Panc1 (cell line): Measurements from ENCODE around the gene SLC9A2. TPM values are rescaled to one million over a fixed set of nuclear protein-coding genes. Genes with fewer than 3 reads are reported as not detected.

Experiments used
- ATAC-seq: fragments of 200-7000 bp; cut with Tn5 transposase; 2 replicates; pipeline ENCODE4 v1.9.1; 2020; ENCODE audit warnings: mild to moderate bottlenecking, moderate library complexity
- BruUV-seq: library from RNA; stranded (reverse); fragments of 400-500 nt; replicated peaks from 2 replicates; lab custom pipeline; 2021; lab: Mats Ljungman, UMichigan
- CTCF ChIA-PET: fragments of 300-600 bp; sonication (Branson Sonifier 250); formaldehyde crosslinking; loops from one replicate; lab custom pipeline; 2022; ENCODE audit warnings: antibody characterized with exemption; lab: Charles Lee
- POLR2A ChIA-PET: fragments of 300-600 bp; sonication (Branson Sonifier 250); formaldehyde crosslinking; loops from one replicate; lab custom pipeline; 2022; ENCODE audit warnings: antibody characterized with exemption; lab: Charles Lee
- DNase-seq: peaks from one replicate; pipeline ENCODE4 v3.0.0-alpha.2; 2010; ENCODE audit warnings: low read depth, low spot score
- H3K27ac ChIP-seq: 2 replicates; pipeline ENCODE4 v1.5.1; 2011; ENCODE audit warnings: mild to moderate bottlenecking, low read length, inconsistent platforms
- H3K27me3 ChIP-seq: fragments of 200-500 bp; sonication (Bioruptor generic); 2 replicates; pipeline ENCODE4 v1.6.0; 2014; ENCODE audit warnings: low read length, inconsistent platforms; ENCODE audit not compliant: control insufficient read depth, insufficient read depth
- H3K36me3 ChIP-seq: fragments of 200-500 bp; sonication (Bioruptor generic); 2 replicates; pipeline ENCODE4 v1.5.1; 2014; ENCODE audit warnings: inconsistent platforms, mild to moderate bottlenecking, low read length, moderate library complexity; ENCODE audit not compliant: control insufficient read depth, insufficient read depth
- H3K4me1 ChIP-seq: 2 replicates; pipeline ENCODE4 v1.5.1; 2011; ENCODE audit warnings: inconsistent platforms, mild to moderate bottlenecking, low read length, moderate library complexity; ENCODE audit not compliant: control insufficient read depth, insufficient read depth
- H3K4me3 ChIP-seq, 2 experiments: 2 replicates each; pipeline ENCODE4 v1.5.1; 2011 to 2012; ENCODE audit warnings: low read depth in 2 of 2, low read length in 2 of 2, mild to moderate bottlenecking in 2 of 2, inconsistent platforms in 1 of 2, moderate library complexity in 1 of 2
- H3K9me3 ChIP-seq: fragments of 200-500 bp; sonication (Bioruptor generic); 2 replicates; pipeline ENCODE4 v1.5.1; 2014; ENCODE audit warnings: low read depth, mild to moderate bottlenecking, inconsistent platforms, low read length, moderate library complexity; ENCODE audit not compliant: control insufficient read depth, insufficient read depth
- POLR2AphosphoS5 ChIP-seq: IDR thresholded peaks from 2 replicates; pipeline ENCODE4 v1.6.1; 2012; ENCODE audit warnings: mild to moderate bottlenecking, low read depth, low read length, moderate library complexity
- REST ChIP-seq, 2 experiments: IDR thresholded peaks; 2 replicates each; pipeline ENCODE4 v1.6.1; 2011 to 2012; ENCODE audit warnings: low read depth in 2 of 2, control low read depth in 1 of 2, low read length in 1 of 2, mild to moderate bottlenecking in 1 of 2, moderate library complexity in 1 of 2; ENCODE audit not compliant: insufficient read depth in 1 of 2
- SIN3A ChIP-seq: IDR thresholded peaks from 2 replicates; pipeline ENCODE4 v1.6.1; 2012; ENCODE audit warnings: low read depth, mild to moderate bottlenecking, low read length, moderate library complexity, borderline replicate concordance; ENCODE audit not compliant: insufficient read depth
- TCF7L2 ChIP-seq: IDR thresholded peaks from 2 replicates; pipeline ENCODE4 v1.6.1; 2011; ENCODE audit warnings: mild to moderate bottlenecking, low read depth, low read length, inconsistent platforms
- in situ Hi-C: cut with HindIII; loops from 2 replicates; pipeline ENCODE4 v1.10.0; 2016; ENCODE audit warnings: low sequenced_read_pairs, low pct_unique_long_range_greater_than_20kb
- intact Hi-C: fragments of 100-400 bp; cut with micrococcal nuclease; formaldehyde crosslinking; loops from one replicate; pipeline ENCODE4 v1.10.0; 2022; ENCODE audit not compliant: unreplicated experiment
- total RNA-seq: library from RNA; stranded (reverse); gene quantifications from one replicate; pipeline ENCODE4 v1.2.1, GENCODE V29; 2021; ENCODE audit not compliant: unreplicated experiment
- TF ChIP-seq, protein P1 (sequence below): fragments of 450-650 bp; IDR thresholded peaks from 2 replicates; pipeline ENCODE4 v1.5.1; 2017; ENCODE audit warnings: mild to moderate bottlenecking

Gene SLC9A2
- total RNA-seq, 1 experiment from 2014 or later, result 4.1 TPM

- ChIA-PET POLR2A (no interaction called here), CTCF (no interaction called here)
- DNase-seq, result no peak
- no peak for ATAC-seq
- Histone ChIP-seq H3K27me3 (no peaks in the 10 kb centered on the region), H3K4me1 (no peaks in the 10 kb centered on the region), H3K9me3 (no peaks in the 10 kb centered on the region), H3K4me3 (no peak overlapping the region), H3K36me3 (no peaks in the 10 kb centered on the region), H3K27ac (no peak overlapping the region)
- intact Hi-C loops (no loop called here), in situ Hi-C loops (no loop called here)
- BruUV-seq, result no TSS peak
- TF ChIP-seq REST (IDR thresholded peaks at IDR 0.05; ENCODE audit: insufficient read depth in 1 of 2, low read depth in 2 of 2, low read length in 1 of 2) (no peak), POLR2AphosphoS5 (no peak), SIN3A (no peak), TCF7L2 (no peak)
- TF ChIP-seq, protein P1, sequence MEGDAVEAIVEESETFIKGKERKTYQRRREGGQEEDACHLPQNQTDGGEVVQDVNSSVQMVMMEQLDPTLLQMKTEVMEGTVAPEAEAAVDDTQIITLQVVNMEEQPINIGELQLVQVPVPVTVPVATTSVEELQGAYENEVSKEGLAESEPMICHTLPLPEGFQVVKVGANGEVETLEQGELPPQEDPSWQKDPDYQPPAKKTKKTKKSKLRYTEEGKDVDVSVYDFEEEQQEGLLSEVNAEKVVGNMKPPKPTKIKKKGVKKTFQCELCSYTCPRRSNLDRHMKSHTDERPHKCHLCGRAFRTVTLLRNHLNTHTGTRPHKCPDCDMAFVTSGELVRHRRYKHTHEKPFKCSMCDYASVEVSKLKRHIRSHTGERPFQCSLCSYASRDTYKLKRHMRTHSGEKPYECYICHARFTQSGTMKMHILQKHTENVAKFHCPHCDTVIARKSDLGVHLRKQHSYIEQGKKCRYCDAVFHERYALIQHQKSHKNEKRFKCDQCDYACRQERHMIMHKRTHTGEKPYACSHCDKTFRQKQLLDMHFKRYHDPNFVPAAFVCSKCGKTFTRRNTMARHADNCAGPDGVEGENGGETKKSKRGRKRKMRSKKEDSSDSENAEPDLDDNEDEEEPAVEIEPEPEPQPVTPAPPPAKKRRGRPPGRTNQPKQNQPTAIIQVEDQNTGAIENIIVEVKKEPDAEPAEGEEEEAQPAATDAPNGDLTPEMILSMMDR, result no peak
Measured at GRCh38 chr2:102578376-102578775, 41.0 kb upstream of the SLC9A2 start.

- ChIA-PET POLR2A (no interaction called here), CTCF (no interaction called here)
- intact Hi-C loops, result no loop called here
- TF ChIP-seq REST (IDR thresholded peaks at IDR 0.05; ENCODE audit: insufficient read depth in 1 of 2, low read depth in 2 of 2, low read length in 1 of 2), result no peak
- in situ Hi-C loops, result no loop called here
- no peaks in the 10 kb centered on the region for H3K27me3 ChIP-seq
- DNase-seq, result no peak
- H3K9me3 ChIP-seq, result no peaks in the 10 kb centered on the region
- BruUV-seq, result no TSS peak
- ATAC-seq, result no peak
- H3K4me3 ChIP-seq, result no peak overlapping the region
- H3K36me3 ChIP-seq, result no peaks in the 10 kb centered on the region
- no peak overlapping the region for H3K27ac ChIP-seq
- no peaks in the 10 kb centered on the region for H3K4me1 ChIP-seq
Measured at GRCh38 chr2:102581911-102582310, 37.4 kb upstream of the SLC9A2 start.
